ENCODE measurements around the gene KIF16B.

GRCh38 chr20:16481977-16482376 lies 91.3 kb downstream of the KIF16B start:
- TF ChIP-seq EP300 (IDR thresholded peaks at IDR 0.05) (no peak), CTCF (IDR thresholded peaks at IDR 0.05) (no peak), POLR2AphosphoS5 (IDR thresholded peaks at IDR 0.05) (no peak)

Data from sigmoid colon (tissue), 4 donors.